Mucosa of rectum (tissue), 2 donors: ENCODE results near the gene KIF21A.

Experiments used
- H3K27ac ChIP-seq, 2 donors: one replicate each; pipeline ENCODE4 v1.7.0; 2013; ENCODE audit warnings: inconsistent platforms in 2 of 2, low read depth in 2 of 2, low read length in 2 of 2
- H3K27me3 ChIP-seq, 2 donors: one replicate each; pipeline ENCODE4 v1.7.0; 2013; ENCODE audit warnings: low read length in 2 of 2; ENCODE audit not compliant: control insufficient read depth in 2 of 2, insufficient read depth in 2 of 2
- H3K36me3 ChIP-seq, 2 donors: one replicate each; pipeline ENCODE4 v1.7.0; 2013; ENCODE audit warnings: low read length in 2 of 2; ENCODE audit not compliant: control insufficient read depth in 2 of 2, insufficient read depth in 2 of 2
- H3K4me1 ChIP-seq, 2 donors: one replicate each; pipeline ENCODE4 v1.7.0; 2013; ENCODE audit warnings: low read length in 2 of 2, mild to moderate bottlenecking in 1 of 2; ENCODE audit not compliant: control insufficient read depth in 2 of 2, insufficient read depth in 2 of 2
- H3K4me3 ChIP-seq, 2 donors: one replicate each; pipeline ENCODE4 v1.7.0; 2013; ENCODE audit warnings: low read length in 2 of 2
- H3K9ac ChIP-seq, 2 donors: one replicate each; pipeline ENCODE4 v1.7.0; 2013; ENCODE audit warnings: low read length in 2 of 2, low read depth in 1 of 2, mild to moderate bottlenecking in 1 of 2
- H3K9me3 ChIP-seq, 2 donors: one replicate each; pipeline ENCODE4 v1.7.0; 2013; ENCODE audit warnings: low read length in 2 of 2; ENCODE audit not compliant: control insufficient read depth in 2 of 2
- donor health status: healthy.
- donor health status: Normal muscosa, but diverticular disease.

KIF21A gene

DNA sequence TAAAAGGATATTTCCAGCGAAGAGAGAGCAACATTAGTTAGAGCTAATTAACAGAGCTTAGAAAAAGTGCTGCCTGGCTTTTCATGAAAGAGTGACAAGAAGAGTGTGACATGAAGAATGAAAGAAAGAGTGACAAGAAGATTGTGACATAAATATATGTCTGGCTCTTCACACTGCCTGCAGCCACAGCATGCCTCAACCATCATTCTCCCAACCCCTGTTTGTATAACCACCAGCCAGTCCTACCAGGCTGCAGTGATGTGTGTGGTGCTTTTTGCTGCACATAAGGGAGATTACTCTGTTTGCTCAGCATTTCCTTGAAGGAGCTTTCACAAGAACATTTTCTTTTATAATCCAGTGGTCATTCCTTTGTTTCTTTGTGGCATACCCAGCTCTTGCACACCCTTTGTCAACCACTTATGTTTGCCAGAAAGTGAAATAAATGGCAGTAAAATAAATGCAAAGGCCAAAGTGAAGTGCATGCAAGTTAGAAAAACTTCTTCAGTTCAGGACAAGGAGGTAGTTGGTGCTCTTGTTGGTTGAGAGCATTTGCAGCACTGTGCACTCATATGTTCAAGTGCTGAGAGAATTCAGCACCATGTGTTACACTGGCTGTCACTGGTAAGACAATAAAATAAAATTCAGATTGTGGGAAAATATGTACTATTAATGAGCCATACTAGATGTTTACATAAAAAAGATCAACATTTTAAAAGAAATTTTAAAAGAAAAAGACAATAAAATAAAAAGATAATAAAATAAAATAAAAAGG is 50.6 kb downstream of the KIF21A start:
- Histone ChIP-seq H3K9me3 (no peaks in the 10 kb centered on the region), H3K9ac (no peak overlapping the region), H3K27me3 (no peaks in the 10 kb centered on the region), H3K27ac (no peak overlapping the region), H3K4me1 (no peaks in the 10 kb centered on the region), H3K4me3 (no peak overlapping the region), H3K36me3 (no peaks in the 10 kb centered on the region)

DNA sequence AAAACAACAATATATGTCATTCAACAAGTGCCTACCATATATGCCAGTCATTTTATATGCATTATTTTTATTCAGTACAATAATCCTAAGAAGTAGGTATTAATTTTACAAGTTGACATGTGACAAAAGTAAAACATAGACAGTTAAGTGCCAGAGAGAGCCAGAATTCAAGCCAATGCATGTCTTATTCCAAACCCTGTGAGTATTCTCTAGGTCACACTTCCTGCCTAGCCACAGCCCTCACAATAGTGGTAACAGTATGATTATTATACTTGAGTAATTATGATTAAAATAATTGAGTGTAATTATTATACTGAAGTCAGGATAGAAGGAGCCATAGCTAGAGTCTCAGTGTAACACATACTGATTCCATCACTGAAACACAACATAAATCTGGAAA is 52.2 kb downstream of the KIF21A start:
- H3K27me3 ChIP-seq = no peaks in the 10 kb centered on the region
- H3K4me1 ChIP-seq = no peaks in the 10 kb centered on the region
- no peak overlapping the region for H3K9ac ChIP-seq
- H3K9me3 ChIP-seq = no peaks in the 10 kb centered on the region
- no peak overlapping the region for H3K27ac ChIP-seq
- no peaks in the 10 kb centered on the region for H3K36me3 ChIP-seq
- no peak overlapping the region for H3K4me3 ChIP-seq

DNA sequence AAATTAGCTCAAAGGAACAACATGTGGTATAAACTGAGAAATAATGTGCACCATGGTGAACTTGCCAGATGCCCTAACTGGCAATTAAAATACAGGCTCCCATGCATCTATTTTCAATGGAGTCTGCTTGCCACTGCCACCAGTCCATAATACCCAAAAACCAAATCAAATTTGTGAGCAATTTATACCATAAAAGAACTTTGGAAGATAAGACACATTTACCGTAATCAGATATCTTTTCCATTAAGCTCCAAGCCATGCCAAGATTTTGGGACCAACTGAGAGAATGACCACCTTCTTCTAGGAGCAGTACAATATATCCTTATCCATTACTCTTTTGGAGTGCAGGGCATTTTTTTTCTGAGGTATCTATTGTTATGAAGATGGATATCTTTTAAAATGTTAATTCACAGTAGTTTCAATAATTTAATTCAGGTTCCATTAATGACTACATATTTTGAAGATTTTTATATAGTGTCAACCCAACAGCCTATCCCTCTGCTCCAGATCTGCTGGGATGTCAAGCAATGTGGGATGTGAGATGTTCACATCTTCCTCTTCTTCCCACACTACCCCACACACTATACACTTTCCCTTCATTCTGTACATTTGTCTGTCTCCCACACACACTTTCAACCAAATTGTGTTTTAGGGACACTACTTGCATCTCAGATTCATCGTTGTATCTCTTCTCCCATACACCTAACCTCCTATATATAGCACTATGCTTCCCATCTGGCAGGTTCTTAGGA is 53.3 kb downstream of the KIF21A start:
- H3K4me3 ChIP-seq = no peak overlapping the region
- no peaks in the 10 kb centered on the region for H3K9me3 ChIP-seq
- H3K4me1 ChIP-seq = no peaks in the 10 kb centered on the region
- H3K9ac ChIP-seq = no peak overlapping the region
- no peak overlapping the region for H3K27ac ChIP-seq
- H3K27me3 ChIP-seq = no peaks in the 10 kb centered on the region
- no peaks in the 10 kb centered on the region for H3K36me3 ChIP-seq

DNA sequence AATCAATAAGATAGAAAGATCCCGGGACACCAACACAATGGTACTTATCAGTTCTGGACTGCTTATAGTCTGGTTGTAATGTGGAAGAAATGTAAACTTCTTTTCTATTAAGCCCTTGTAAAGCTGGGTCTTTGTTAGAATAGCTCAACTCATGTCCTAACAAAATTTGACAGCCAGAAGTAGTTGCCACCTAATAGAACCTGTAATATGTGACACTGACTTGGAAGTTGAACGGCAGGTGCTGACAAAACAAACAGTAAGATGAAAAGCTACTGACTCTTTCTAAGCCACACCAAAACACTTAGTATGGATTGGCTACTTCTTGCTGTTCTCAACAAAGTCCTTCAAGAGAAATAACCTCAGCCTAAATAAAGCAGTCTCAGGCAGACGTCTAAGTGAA is 56.6 kb downstream of the KIF21A start:
- Histone ChIP-seq H3K9me3 (no peaks in the 10 kb centered on the region), H3K27me3 (no peaks in the 10 kb centered on the region), H3K4me3 (no peak overlapping the region), H3K4me1 (no peaks in the 10 kb centered on the region), H3K9ac (no peak overlapping the region), H3K36me3 (no peaks in the 10 kb centered on the region), H3K27ac (no peak overlapping the region)

DNA sequence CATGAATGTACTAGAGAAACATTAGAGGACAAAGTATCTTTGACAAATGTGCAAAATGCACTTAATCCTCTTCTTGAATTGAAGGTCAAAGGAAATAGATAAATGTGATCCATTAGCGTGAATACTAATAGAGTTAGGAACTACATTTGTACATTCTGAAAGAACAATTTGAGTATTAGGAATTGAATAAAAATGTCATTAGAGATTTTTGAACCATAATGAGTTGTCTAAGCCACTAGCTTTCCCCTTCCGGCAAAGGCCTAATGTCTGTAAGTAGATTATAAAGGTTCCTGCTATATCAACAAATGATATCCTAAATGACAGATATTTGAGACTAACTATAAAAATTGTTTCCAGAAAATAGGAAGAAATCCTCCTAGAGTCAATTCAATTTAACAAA is 59.8 kb downstream of the KIF21A start:
- Histone ChIP-seq H3K4me1 (no peaks in the 10 kb centered on the region), H3K36me3 (no peaks in the 10 kb centered on the region), H3K27ac (no peak overlapping the region), H3K9ac (no peak overlapping the region), H3K27me3 (no peaks in the 10 kb centered on the region), H3K9me3 (no peaks in the 10 kb centered on the region), H3K4me3 (no peak overlapping the region)

DNA sequence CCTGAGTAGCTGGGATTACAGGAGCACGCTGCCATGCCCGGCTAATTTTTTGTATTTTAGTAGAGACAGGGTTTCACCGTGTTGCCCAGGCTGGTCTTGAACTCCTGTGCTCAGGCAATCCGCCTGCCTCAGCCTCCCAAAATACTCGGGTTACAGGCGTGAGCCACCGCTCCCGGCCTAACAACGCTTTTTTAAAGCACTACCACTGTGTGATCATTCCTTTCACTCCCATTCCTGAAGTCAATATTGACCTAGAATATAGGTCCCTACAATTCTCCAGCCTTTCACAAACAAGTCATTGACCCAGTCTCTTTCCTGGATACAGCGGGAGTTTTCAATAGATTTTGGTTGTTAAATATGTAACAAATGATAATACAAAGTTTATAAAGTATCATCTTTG is 62.8 kb downstream of the KIF21A start:
- no peaks in the 10 kb centered on the region for H3K36me3 ChIP-seq
- no peaks in the 10 kb centered on the region for H3K27me3 ChIP-seq
- H3K4me1 ChIP-seq = no peaks in the 10 kb centered on the region
- H3K27ac ChIP-seq = no peak overlapping the region
- H3K9me3 ChIP-seq = no peaks in the 10 kb centered on the region
- no peak overlapping the region for H3K4me3 ChIP-seq
- H3K9ac ChIP-seq = no peak overlapping the region

DNA sequence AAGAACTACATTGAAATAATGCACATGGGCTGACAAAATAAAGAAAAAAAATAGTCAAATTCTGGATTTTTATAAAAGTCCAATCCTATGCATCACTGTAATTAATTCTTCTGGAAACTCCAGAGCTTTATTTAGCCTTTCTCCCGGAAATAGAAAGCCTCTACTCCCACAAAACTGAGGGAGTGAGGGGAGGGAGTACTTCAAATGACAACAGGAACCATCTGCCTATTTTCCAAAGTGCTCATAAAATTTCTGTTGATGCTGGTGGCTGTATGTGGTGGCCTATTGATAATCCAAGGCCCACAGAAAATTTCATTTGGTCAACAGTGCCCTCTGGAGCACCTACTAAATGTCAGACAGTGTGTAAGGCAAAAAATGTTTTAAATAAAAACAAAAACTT is 64.6 kb downstream of the KIF21A start:
- no peak overlapping the region for H3K27ac ChIP-seq
- no peaks in the 10 kb centered on the region for H3K27me3 ChIP-seq
- H3K4me1 ChIP-seq = no peaks in the 10 kb centered on the region
- H3K9ac ChIP-seq = no peak overlapping the region
- no peak overlapping the region for H3K4me3 ChIP-seq
- H3K9me3 ChIP-seq = no peaks in the 10 kb centered on the region
- H3K36me3 ChIP-seq = no peaks in the 10 kb centered on the region

DNA sequence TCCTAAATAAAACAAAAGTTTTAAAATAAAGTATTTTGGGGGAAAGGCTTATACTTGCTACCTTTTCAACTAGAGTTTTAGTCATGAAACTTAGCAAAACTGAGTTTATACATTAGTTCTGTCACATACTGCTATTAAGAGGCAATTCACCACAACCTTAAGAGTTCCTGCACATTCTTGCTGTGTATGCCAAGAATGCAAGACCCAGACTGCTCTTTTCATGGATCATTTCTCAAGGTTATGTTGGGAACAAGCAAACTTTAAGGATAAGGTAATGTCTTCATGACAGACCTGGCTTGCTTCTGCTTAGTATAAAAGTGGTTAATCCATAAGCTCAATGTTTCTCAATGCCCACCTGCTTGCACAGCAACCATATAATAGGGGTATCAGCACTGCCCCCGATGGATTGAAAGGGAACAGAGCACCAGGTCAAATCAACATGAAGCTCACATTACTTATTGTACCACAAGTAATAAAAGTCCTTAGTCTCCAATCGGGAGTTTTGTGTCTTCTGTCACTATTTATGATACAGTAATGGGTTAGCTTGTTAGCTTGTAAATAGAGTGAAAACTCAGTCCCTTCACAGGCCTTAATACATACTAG is 67.6 kb downstream of the KIF21A start:
- Histone ChIP-seq H3K27ac (no peak overlapping the region), H3K4me3 (no peak overlapping the region), H3K36me3 (no peaks in the 10 kb centered on the region), H3K9me3 (no peaks in the 10 kb centered on the region), H3K9ac (no peak overlapping the region), H3K27me3 (no peaks in the 10 kb centered on the region), H3K4me1 (no peaks in the 10 kb centered on the region)

DNA sequence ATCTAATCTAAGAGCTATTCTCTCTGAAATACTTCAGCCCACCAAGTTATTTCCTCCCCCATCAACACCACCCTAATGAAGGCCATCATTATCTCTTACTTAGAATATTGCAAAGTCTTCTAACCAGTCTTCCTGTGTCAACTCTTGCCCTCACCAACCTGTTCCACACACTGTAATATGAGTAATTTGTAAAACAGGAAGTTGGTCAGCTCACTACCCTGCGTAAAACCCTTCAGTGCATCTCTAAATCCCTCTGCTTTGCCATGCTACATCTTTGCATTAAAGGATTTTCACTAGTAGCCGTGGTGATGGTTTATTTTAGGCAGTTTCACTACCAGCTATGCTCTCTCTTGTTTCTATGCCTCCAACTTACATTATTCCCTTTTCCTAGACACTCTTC is 70.0 kb downstream of the KIF21A start:
- H3K27me3 ChIP-seq = no peaks in the 10 kb centered on the region
- no peaks in the 10 kb centered on the region for H3K4me1 ChIP-seq
- H3K36me3 ChIP-seq = no peaks in the 10 kb centered on the region
- no peak overlapping the region for H3K27ac ChIP-seq
- H3K9ac ChIP-seq = no peak overlapping the region
- H3K4me3 ChIP-seq = no peak overlapping the region
- no peaks in the 10 kb centered on the region for H3K9me3 ChIP-seq

DNA sequence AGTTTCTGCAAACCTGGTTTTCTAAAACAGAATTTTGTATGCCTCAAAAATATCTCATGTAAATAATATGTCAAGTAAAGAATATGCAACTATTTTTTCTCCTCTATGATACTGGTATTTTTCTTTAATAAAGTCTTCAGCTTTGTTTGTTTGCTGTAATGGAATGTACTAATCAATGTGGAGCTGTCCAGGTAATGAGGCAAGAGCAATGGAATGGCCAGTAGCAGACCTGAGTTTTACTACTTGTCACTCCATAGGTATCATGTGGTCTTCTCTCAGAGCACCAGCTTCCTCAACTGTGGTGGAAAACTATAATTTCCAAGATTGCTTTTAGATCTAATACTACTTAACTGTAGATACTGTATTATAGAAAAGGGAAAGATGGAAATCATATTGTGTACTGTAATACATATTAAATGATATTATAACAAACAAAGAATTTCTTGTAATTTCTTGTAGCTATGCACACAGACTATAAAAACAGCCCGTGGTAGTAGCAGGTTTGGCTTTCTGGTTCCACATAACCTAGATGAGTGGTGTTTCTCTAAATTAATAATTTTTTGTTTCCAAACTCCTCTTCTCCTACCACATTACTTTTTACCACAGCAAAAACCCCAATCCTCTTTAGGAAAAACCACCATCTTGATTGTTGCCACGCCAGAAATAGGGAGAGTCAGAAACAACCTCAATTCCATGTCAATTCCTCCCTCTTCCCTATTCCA is 70.6 kb downstream of the KIF21A start:
- Histone ChIP-seq H3K27me3 (no peaks in the 10 kb centered on the region), H3K27ac (no peak overlapping the region)

More for the DNA sequence above, 70.6 kb downstream of the KIF21A start:
- Histone ChIP-seq H3K9me3 (no peaks in the 10 kb centered on the region), H3K4me3 (no peak overlapping the region), H3K36me3 (no peaks in the 10 kb centered on the region), H3K4me1 (no peaks in the 10 kb centered on the region), H3K9ac (no peak overlapping the region)
